HG03135 (cell line): ENCODE data around the gene DPF3.

Experiments used
- ATAC-seq: cut with Tn5 transposase; IDR thresholded peaks from one replicate; pipeline ENCODE4 v1.9.1; 2021; ENCODE audit warnings: mild to moderate bottlenecking, moderate library complexity; ENCODE audit not compliant: unreplicated experiment

The DPF3 gene

GRCh38 chr14:72722201-72722785, 171.6 kb downstream of the DPF3 start:
- ATAC-seq = no peak

GRCh38 chr14:72721083-72721482, 172.8 kb downstream of the DPF3 start:
- no peak for ATAC-seq

- ATAC-seq = no peak
Measured at GRCh38 chr14:72717220-72717619, 176.7 kb downstream of the DPF3 start.

GRCh38 chr14:72716476-72716875, 177.4 kb downstream of the DPF3 start:
- ATAC-seq = no peak

GRCh38 chr14:72715850-72716228, 178.1 kb downstream of the DPF3 start:
- ATAC-seq = no peak

- no peak for ATAC-seq
Measured at GRCh38 chr14:72715215-72715849, 178.6 kb downstream of the DPF3 start.

- no peak for ATAC-seq
Measured at GRCh38 chr14:72714871-72715214, 179.1 kb downstream of the DPF3 start.

- no peak for ATAC-seq
Measured at GRCh38 chr14:72714094-72714493, 179.8 kb downstream of the DPF3 start.

GRCh38 chr14:72711936-72712335, 182.0 kb downstream of the DPF3 start:
- no peak for ATAC-seq

GRCh38 chr14:72709916-72710611, 183.8 kb downstream of the DPF3 start:
- no peak for ATAC-seq

GRCh38 chr14:72708708-72709475, 185.0 kb downstream of the DPF3 start:
- no peak for ATAC-seq

GRCh38 chr14:72708222-72708621, 185.7 kb downstream of the DPF3 start:
- ATAC-seq = no peak

- no peak for ATAC-seq
Measured at GRCh38 chr14:72706485-72706884, 187.4 kb downstream of the DPF3 start.

GRCh38 chr14:72704502-72704901, 189.4 kb downstream of the DPF3 start:
- no peak for ATAC-seq

GRCh38 chr14:72701605-72702004, 192.3 kb downstream of the DPF3 start:
- no peak for ATAC-seq

- no peak for ATAC-seq
Measured at GRCh38 chr14:72701237-72701565, 192.7 kb downstream of the DPF3 start.

- ATAC-seq = no peak
Measured at GRCh38 chr14:72700338-72701236, 193.3 kb downstream of the DPF3 start.

- ATAC-seq = no peak
Measured at GRCh38 chr14:72699852-72700257, 194.0 kb downstream of the DPF3 start.

- no peak for ATAC-seq
Measured at GRCh38 chr14:72699443-72699842, 194.5 kb downstream of the DPF3 start.

- no peak for ATAC-seq
Measured at GRCh38 chr14:72692696-72693095, 201.2 kb downstream of the DPF3 start.

- ATAC-seq = no peak
Measured at GRCh38 chr14:72690324-72690723, 203.6 kb downstream of the DPF3 start.
